Suppressor macrophage treated with lipopolysaccharide for 4 hours (primary cell): ENCODE data around the gene IGSF22.
A peak's percentile ranks its signal among the peaks of the same experiment; 100 is the strongest.
"Not testable (repeated sequence)": the region's sequence is repeated elsewhere in the genome, so short reads cannot be mapped to it uniquely, and the experiment has no call there.

ENCODE experiments used
- DNase-seq: peaks from one replicate; pipeline ENCODE4 v3.0.0-alpha.2; 2020

The IGSF22 gene

GRCh38 chr11:18681949-18682348 lies 44.0 kb downstream of the IGSF22 start:
- not testable (repeated sequence) for DNase-seq

- DNase-seq = no peak
These were observed 48.4 kb downstream of the IGSF22 start for GRCh38 chr11:18677560-18677959.

- no peak for DNase-seq
These were observed 49.2 kb downstream of the IGSF22 start for GRCh38 chr11:18676803-18677202.

- peak; percentile 22 for DNase-seq
These were observed 53.8 kb downstream of the IGSF22 start for GRCh38 chr11:18672209-18672608.

- no peak for DNase-seq
These were observed 54.7 kb downstream of the IGSF22 start for GRCh38 chr11:18671246-18671645.

- no peak for DNase-seq
These were observed 56.3 kb downstream of the IGSF22 start for GRCh38 chr11:18669711-18670110.

GRCh38 chr11:18669219-18669596 lies 56.8 kb downstream of the IGSF22 start:
- peak; percentile 35 for DNase-seq

GRCh38 chr11:18668131-18668530 lies 57.9 kb downstream of the IGSF22 start:
- no peak for DNase-seq

- not testable (repeated sequence) for DNase-seq
These were observed 60.6 kb downstream of the IGSF22 start for GRCh38 chr11:18665353-18665872.

GRCh38 chr11:18657673-18658072 lies 68.3 kb downstream of the IGSF22 start:
- DNase-seq = no peak
